Activated CD4-positive, alpha-beta T cell treated with anti-CD3 and anti-CD28 coated beads, Interleukin-2, amount 50 U/mL, for 24 hours (primary cell): ENCODE measurements around the gene WRAP73.
"Not testable (repeated sequence)": the region's sequence is repeated elsewhere in the genome, so short reads cannot be mapped to it uniquely, and the experiment has no call there.

ENCODE experiments used
- DNase-seq, 2 donors: peaks; one replicate each; pipeline ENCODE4 v3.0.0-alpha.2; 2020; ENCODE audit warnings: low read depth in 1 of 2, low spot score in 1 of 2

The WRAP73 gene

DNA sequence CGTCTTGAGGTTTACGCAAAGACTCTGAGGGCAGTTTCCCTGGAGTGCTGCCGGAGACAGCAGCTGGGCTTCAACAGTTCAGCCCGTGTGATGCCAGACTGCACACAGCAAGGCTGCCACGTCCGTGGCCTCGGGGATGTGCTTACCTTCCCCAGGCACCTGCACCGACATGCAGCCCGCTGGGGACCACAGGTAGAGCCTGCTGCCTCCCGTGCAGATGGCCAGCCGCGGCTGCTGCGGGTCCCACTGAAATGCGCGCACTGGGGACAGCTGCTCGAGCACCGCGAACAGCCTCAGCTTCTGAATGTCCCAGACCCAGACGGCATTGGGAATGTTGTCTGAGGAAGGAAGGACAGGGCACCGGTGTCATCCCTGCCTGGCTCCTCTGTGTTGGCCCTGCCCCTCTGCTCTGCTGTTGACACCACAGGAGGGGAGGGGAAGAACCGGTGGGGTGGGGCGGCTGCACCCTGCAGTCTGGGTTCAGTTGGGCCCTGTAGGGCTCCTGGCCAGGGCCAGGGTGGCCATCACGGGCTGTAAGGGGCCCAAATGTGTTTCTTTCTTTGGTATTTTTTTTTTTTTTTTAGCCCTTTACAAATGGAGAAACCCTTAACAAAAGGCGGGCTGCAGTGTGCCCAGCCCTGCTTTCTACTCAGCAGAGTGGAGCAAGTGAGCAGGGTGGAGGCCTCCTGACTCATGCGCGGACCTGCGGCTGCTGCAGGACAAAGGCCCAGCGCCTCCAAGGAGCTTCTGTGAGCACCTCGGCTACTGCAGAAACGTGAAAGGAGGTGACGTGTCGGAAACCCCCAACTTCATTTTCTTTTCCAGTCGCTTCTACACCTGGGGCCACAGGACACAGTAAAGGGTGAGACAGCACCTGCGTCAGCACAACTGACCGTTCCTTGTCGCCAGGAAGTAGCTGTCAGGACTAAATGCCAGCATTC, 18.3 kb downstream of the WRAP73 start:
- DNase-seq: no peak

- DNase-seq: no peak
Measured at GRCh38 chr1:3630914-3631313, 19.0 kb downstream of the WRAP73 start.

- DNase-seq: no peak
Measured at GRCh38 chr1:3630161-3630611, 19.7 kb downstream of the WRAP73 start.

DNA sequence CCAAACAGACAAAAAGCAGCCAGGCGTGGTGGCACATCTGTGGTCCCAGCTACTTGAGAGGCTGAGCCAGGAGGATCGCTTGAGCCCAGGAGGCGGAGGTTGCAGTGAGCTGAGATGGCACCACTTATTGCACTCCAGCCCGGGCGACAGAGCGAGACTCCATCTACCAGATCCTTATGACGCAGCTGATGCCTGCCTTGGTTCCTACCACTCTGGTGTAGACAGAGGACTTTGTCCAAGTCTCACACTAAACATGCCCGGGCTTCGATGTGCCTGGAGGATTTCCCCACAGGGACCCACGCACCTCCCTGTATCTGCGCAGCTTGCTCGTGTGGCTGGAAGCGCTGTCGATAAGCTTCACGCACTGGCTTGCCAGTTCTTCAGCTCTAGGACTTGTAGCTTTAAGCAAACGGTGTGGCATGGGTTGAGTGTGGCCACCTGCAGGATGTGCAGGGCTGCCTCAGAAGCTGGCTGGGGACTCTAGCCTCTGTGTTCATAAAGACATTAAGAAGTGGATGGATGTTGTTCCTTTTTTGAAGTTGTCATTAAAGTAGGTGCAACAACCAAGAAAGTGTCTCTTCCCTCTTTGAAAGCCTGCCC, 20.2 kb downstream of the WRAP73 start:
- DNase-seq: no peak

DNA sequence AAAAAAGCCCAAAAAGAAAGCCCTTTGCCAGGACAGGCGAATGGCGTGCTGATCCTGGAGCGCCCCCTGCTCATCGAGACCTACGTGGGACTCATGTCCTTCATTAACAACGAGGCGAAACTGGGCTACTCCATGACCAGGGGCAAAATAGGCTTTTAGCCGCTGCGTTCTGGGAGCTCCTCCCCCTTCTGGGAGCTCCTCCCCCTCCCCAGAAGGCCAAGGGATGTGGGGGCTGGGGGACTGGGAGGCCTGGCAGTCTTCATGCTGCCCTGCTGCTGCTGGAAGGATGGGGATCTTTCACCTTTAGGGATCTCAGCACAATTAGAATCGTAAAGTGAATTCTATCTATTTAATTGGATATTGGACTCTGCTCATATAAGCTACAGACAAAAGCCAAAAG, 21.5 kb downstream of the WRAP73 start:
- DNase-seq: no peak

- no peak for DNase-seq
Measured at GRCh38 chr1:3627515-3628253, 22.2 kb downstream of the WRAP73 start.

DNA sequence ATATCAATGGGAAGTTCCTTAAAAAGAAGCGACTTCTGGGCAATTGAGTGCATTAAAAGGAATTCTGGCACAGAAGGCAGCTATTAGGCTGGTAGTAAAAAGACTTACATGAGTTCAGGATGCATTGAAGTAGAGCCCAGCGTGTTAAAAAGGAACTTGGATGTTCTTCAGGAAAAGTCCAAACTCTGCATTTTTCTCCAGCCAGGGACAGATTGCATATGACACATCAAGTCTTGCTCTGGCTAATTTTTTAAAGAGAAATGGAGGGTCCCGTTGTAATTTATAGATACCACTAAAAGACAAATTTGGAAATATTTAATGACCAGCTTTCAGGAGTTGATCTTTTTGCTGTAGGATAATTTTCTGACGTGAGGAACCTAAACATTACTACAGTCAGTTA, 23.9 kb downstream of the WRAP73 start:
- DNase-seq: no peak

DNA sequence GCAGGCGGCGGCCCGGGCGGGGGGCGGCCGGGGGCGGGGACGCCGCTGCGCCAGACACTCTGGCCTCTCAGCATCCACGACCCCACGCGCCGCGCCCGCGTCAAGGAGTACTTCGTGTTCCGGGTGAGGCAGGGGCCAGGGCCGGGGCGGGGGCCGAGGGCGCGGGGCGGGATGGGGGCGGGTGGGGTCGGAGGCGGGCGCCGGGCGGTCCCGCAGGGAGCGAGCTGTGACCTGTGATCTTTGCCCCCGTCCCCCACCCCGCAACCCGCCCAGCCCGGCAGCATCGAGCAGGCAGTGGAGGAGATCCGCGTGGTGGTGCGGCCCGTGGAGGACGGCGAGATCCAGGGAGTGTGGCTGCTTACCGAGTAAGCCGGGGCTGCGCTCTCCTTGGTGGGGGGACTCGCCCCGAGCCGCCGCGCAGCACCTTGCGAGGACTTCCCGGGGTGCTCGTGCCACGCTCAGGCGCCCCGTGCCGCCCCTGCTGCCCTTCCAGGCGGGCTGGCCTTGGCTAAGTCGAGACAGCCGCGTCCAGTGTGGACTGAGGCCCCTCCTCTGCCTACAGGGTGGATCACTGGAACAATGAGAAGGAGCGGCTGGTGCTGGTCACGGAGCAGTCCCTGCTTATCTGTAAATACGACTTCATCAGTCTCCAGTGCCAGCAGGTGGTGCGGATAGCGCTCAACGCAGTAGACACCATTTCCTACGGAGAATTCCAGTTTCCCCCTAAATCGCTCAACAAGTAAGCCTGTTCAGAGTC, 24.6 kb downstream of the WRAP73 start:
- DNase-seq: no peak

GRCh38 chr1:3624200-3625136, 25.4 kb downstream of the WRAP73 start, which contains the start of gene TPRG1L:
Gene TPRG1L (plus strand): TSS chr1:3625015. CDS start chr1:3625073, 58 bp downstream.
- peak; percentile 97 for DNase-seq

GRCh38 chr1:3623441-3624199, 26.3 kb downstream of the WRAP73 start:
- no peak for DNase-seq

- DNase-seq: not testable (repeated sequence)
Measured at GRCh38 chr1:3622102-3622501, 27.8 kb downstream of the WRAP73 start.

- not testable (repeated sequence) for DNase-seq
Measured at GRCh38 chr1:3621151-3621671, 28.7 kb downstream of the WRAP73 start.

GRCh38 chr1:3620708-3621107, 29.2 kb downstream of the WRAP73 start:
- no peak for DNase-seq

GRCh38 chr1:3618881-3619671, 30.8 kb downstream of the WRAP73 start:
- DNase-seq: peak; percentile 49 to 65

DNA sequence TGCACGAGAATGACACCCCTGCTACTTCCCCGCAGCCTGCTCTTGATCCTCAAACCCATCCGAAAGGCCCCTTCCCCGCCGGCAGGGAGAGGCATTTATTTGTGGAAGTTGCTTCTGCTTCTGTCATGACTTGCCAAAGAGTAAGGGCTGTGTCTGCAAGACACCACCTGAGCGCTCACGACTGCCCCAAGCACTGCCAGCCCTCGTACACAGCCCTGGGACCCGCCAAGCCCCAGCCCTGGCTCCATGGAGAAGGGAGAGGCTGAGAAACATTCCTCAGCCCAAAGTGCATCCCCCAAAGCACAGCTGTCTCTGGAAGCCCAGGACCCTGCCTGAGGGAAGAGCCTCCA, 31.4 kb downstream of the WRAP73 start:
- no peak for DNase-seq

DNA sequence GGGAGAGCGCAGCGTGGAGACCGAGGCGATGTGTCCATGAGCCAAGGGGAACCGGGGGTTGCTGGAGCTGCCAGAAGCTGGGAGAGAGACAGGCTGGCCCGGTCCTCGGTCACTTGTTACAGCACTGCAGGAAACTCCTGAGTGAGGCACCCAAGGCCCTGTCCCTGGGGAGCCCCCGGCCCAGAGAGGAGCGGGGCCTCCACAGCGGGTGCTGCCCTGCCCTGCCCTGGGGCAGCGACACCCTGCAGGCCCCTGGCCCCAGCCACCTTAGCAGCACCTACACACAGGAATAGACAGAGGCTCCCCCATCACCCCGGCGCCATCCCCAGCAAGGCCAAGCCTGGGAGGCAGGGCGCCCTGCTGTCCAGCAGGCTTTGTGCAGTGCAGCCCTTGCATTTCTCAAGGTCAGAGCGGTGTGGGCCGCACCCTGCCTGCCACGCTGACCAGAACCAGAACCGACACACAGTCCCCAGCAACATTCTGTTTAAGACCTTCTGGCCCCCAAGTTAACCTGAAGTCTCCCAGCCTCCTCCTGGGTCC, 32.0 kb downstream of the WRAP73 start:
- DNase-seq: no peak

DNA sequence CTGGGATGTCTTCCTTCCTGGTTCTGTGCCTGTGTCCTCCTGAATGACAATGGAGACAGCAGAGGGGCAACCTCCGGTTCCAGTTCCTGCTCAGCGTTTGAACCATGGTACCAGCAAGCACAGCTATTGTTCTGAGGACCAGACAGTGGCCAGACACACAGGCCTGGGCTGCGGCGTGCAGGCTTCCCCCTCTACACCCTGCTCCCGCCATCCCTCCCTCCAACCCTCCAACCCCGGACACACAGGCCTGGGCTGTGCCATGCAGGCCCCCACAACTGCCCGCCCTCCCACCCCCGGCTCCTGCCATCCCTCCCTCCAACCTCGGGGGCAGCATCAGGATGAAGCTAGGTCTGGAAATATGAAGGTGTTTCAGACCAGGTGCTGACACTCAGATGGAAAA, 33.0 kb downstream of the WRAP73 start:
- DNase-seq: no peak
